Stimulated activated naive CD8-positive, alpha-beta T cell treated with anti-CD3 and anti-CD28 coated beads, Interleukin-15, Interleukin-2, amounts not matched to agents 100 U/mL and 50 U/mL, for 24 hours (primary cell): ENCODE measurements around the gene KCNJ18.
"Not testable (repeated sequence)": the region's sequence is repeated elsewhere in the genome, so short reads cannot be mapped to it uniquely, and the experiment has no call there.

Experiments
- ATAC-seq: fragments of 150-1000 bp; cut with Tn5 transposase; one replicate; pipeline ENCODE4 v1.10.0; 2021
- DNase-seq: peaks from one replicate; pipeline ENCODE4 v3.0.0; 2021

Gene KCNJ18

GRCh38 chr17:21670361-21671155 is 21.8 kb upstream of the KCNJ18 start:
- not testable (repeated sequence) for ATAC-seq, DNase-seq

- not testable (repeated sequence) for ATAC-seq, DNase-seq
Measured at GRCh38 chr17:21671437-21671836, 20.9 kb upstream of the KCNJ18 start.

GRCh38 chr17:21671871-21672270 is 20.5 kb upstream of the KCNJ18 start:
- not testable (repeated sequence) for DNase-seq, ATAC-seq

GRCh38 chr17:21673451-21674241 is 18.7 kb upstream of the KCNJ18 start:
- DNase-seq, ATAC-seq: not testable (repeated sequence)

- ATAC-seq (no peak), DNase-seq (no peak)
Measured at GRCh38 chr17:21674242-21674731, 18.0 kb upstream of the KCNJ18 start.

GRCh38 chr17:21674891-21675738 is 17.2 kb upstream of the KCNJ18 start:
- not testable (repeated sequence) for DNase-seq, ATAC-seq

GRCh38 chr17:21675739-21676130 is 16.6 kb upstream of the KCNJ18 start:
- ATAC-seq, DNase-seq: not testable (repeated sequence)

- no peak for ATAC-seq
Measured at GRCh38 chr17:21676281-21677111, 15.8 kb upstream of the KCNJ18 start.

GRCh38 chr17:21677126-21677910 is 15.0 kb upstream of the KCNJ18 start:
- DNase-seq (no peak), ATAC-seq (no peak)

More at GRCh38 chr17:21676281-21677111, 15.8 kb upstream of the KCNJ18 start:
- no peak for DNase-seq

- no peak for ATAC-seq
- no peak for DNase-seq
Measured at GRCh38 chr17:21677911-21678310, 14.4 kb upstream of the KCNJ18 start.

GRCh38 chr17:21678393-21679081 is 13.8 kb upstream of the KCNJ18 start:
- ATAC-seq = no peak
- no peak for DNase-seq

GRCh38 chr17:21679256-21680146 is 12.8 kb upstream of the KCNJ18 start:
- no peak for DNase-seq
- ATAC-seq = no peak

- DNase-seq (no peak), ATAC-seq (no peak)
Measured at GRCh38 chr17:21680366-21680765, 12.0 kb upstream of the KCNJ18 start.

GRCh38 chr17:21680850-21681351 is 11.4 kb upstream of the KCNJ18 start:
- ATAC-seq = not testable (repeated sequence)

GRCh38 chr17:21681576-21681975 is 10.7 kb upstream of the KCNJ18 start:
- ATAC-seq, DNase-seq: not testable (repeated sequence)

More at GRCh38 chr17:21680850-21681351, 11.4 kb upstream of the KCNJ18 start:
- DNase-seq = not testable (repeated sequence)

GRCh38 chr17:21682130-21682529 is 10.2 kb upstream of the KCNJ18 start:
- not testable (repeated sequence) for DNase-seq, ATAC-seq

GRCh38 chr17:21683142-21683712 is 9.1 kb upstream of the KCNJ18 start:
- DNase-seq, ATAC-seq: not testable (repeated sequence)

GRCh38 chr17:21683897-21684296 is 8.4 kb upstream of the KCNJ18 start:
- ATAC-seq, DNase-seq: not testable (repeated sequence)
